Hepatocyte (in vitro differentiated cells): ENCODE measurements around the gene C11orf86. TPM values are rescaled to one million over a fixed set of nuclear protein-coding genes. Genes with fewer than 3 reads are reported as not detected.

Source experiments
- DNase-seq: peaks from one replicate; pipeline ENCODE4 v3.0.0-alpha.2; 2016; ENCODE audit warnings: low spot score
- H2AFZ ChIP-seq: fragments of 200-600 bp; sonication (generic); 2 replicates; pipeline ENCODE4 v1.6.0; 2016; ENCODE audit warnings: antibody characterized with exemption, mild to moderate bottlenecking
- H3K27ac ChIP-seq: fragments of 200-600 bp; sonication (generic); 2 replicates; pipeline ENCODE4 v1.5.1; 2016; ENCODE audit warnings: mild to moderate bottlenecking
- H3K27me3 ChIP-seq: fragments of 200-600 bp; sonication (generic); 2 replicates; pipeline ENCODE4 v1.6.1; 2016
- H3K36me3 ChIP-seq: fragments of 200-600 bp; sonication (generic); replicated peaks from 2 replicates; pipeline ENCODE4 v1.5.1; 2016; ENCODE audit warnings: low read depth; ENCODE audit not compliant: insufficient read depth
- H3K4me1 ChIP-seq: fragments of 200-600 bp; sonication (generic); 2 replicates; pipeline ENCODE4 v1.5.1; 2016; ENCODE audit warnings: mild to moderate bottlenecking, moderate library complexity; ENCODE audit not compliant: insufficient read depth
- H3K4me2 ChIP-seq: fragments of 200-600 bp; sonication (generic); 2 replicates; pipeline ENCODE4 v1.6.0; 2016
- H3K4me3 ChIP-seq: fragments of 200-600 bp; sonication (generic); 2 replicates; pipeline ENCODE4 v1.5.1; 2016; ENCODE audit warnings: mild to moderate bottlenecking
- H3K79me2 ChIP-seq: fragments of 200-600 bp; sonication (generic); 2 replicates; pipeline ENCODE4 v1.6.0; 2017; ENCODE audit warnings: mild to moderate bottlenecking
- H3K9me2 ChIP-seq: fragments of 200-600 bp; sonication (generic); replicated peaks from 2 replicates; pipeline ENCODE4 v1.6.0; 2017; ENCODE audit warnings: mild to moderate bottlenecking; ENCODE audit not compliant: insufficient read depth
- H3K9me3 ChIP-seq: fragments of 200-600 bp; sonication (generic); 2 replicates; pipeline ENCODE4 v1.5.1; 2016; ENCODE audit warnings: low read depth, mild to moderate bottlenecking
- H4K20me1 ChIP-seq: fragments of 200-600 bp; sonication (generic); 2 replicates; pipeline ENCODE4 v1.6.0; 2016; ENCODE audit warnings: mild to moderate bottlenecking; ENCODE audit not compliant: insufficient read depth, poor library complexity, severe bottlenecking
- CTCF ChIP-seq: fragments of 200-600 bp; sonication (generic); IDR thresholded peaks from 2 replicates; pipeline ENCODE4 v1.5.1; 2016; ENCODE audit warnings: antibody characterized with exemption, mild to moderate bottlenecking; ENCODE audit not compliant: poor library complexity
- EZH2 ChIP-seq: fragments of 200-600 bp; sonication (generic); IDR thresholded peaks from 2 replicates; pipeline ENCODE4 v1.6.1; 2016; ENCODE audit warnings: antibody characterized with exemption, mild to moderate bottlenecking, borderline replicate concordance
- EZH2phosphoT487 ChIP-seq: fragments of 200-600 bp; sonication (generic); IDR thresholded peaks from one replicate; pipeline ENCODE4 v1.6.1; 2018; ENCODE audit warnings: antibody characterized with exemption, mild to moderate bottlenecking, low read depth, moderate library complexity; ENCODE audit not compliant: unreplicated experiment, severe bottlenecking
- WGBS: methylation state at CpG from one replicate; pipeline ENCODE4 v1.1.6; 2016; ENCODE audit warnings: low lambda C conversion rate; ENCODE audit errors: missing lambda C conversion rate; 5-methylcytosine and 5-hydroxymethylcytosine counted together
- polyA plus RNA-seq: library from polyadenylated mRNA; unstranded; fragments of >200 nt; fragmentation: Nextera tagmentation; extraction: Ambion mirVana; gene quantifications from 2 replicates; pipeline ENCODE4 v1.2.1, GENCODE V29; 2016
- total RNA-seq: library from RNA; depleted of rRNA; stranded (reverse); fragments of >200 nt; gene quantifications from 2 replicates; pipeline ENCODE4 v1.2.3, GENCODE V29; 2014

C11orf86 gene
- total and polyA plus RNA-seq, 2 experiments from 2014 or later = 1.5 to 2.6 TPM

- H3K79me2 ChIP-seq = no peaks in the 10 kb centered on the region
- H4K20me1 ChIP-seq = no peaks in the 10 kb centered on the region
- TF ChIP-seq CTCF (no peak), EZH2phosphoT487 (no peak), EZH2 (no peak)
- no peak overlapping the region for H3K4me3 ChIP-seq
- no peak overlapping the region for H2AFZ ChIP-seq
- no peaks in the 10 kb centered on the region for H3K9me2 ChIP-seq
- H3K4me2 ChIP-seq = no peak overlapping the region
- no peak for DNase-seq
- no peaks in the 10 kb centered on the region for H3K36me3 ChIP-seq
- H3K9me3 ChIP-seq = no peaks in the 10 kb centered on the region
- H3K4me1 ChIP-seq = no peaks in the 10 kb centered on the region
- no peaks in the 10 kb centered on the region for H3K27me3 ChIP-seq
- H3K27ac ChIP-seq = no peak overlapping the region
- WGBS = 91% methylated on average over 8 of the region's 8 CpGs
Measured at GRCh38 chr11:66985508-66986177, 10.5 kb downstream of the C11orf86 start.

GRCh38 chr11:66986178-66986545 is 11.1 kb downstream of the C11orf86 start:
- Histone ChIP-seq H3K4me3 (no peak overlapping the region), H3K4me2 (no peak overlapping the region), H3K27me3 (no peaks in the 10 kb centered on the region), H3K36me3 (no peaks in the 10 kb centered on the region), H2AFZ (no peak overlapping the region), H3K4me1 (no peaks in the 10 kb centered on the region), H3K27ac (no peak overlapping the region), H3K9me2 (no peaks in the 10 kb centered on the region), H4K20me1 (no peaks in the 10 kb centered on the region), H3K9me3 (no peaks in the 10 kb centered on the region), H3K79me2 (no peaks in the 10 kb centered on the region)
- TF ChIP-seq EZH2 (no peak), CTCF (no peak), EZH2phosphoT487 (no peak)
- DNase-seq = no peak
- WGBS = 99% methylated on average over 5 of the region's 7 CpGs

- WGBS = 78% methylated on average over 5 of the region's 6 CpGs
- Histone ChIP-seq H3K27me3 (no peaks in the 10 kb centered on the region), H3K9me2 (no peaks in the 10 kb centered on the region), H3K4me3 (no peak overlapping the region), H3K4me1 (no peaks in the 10 kb centered on the region), H2AFZ (no peak overlapping the region), H3K36me3 (no peaks in the 10 kb centered on the region), H3K27ac (no peak overlapping the region), H3K79me2 (no peaks in the 10 kb centered on the region), H3K9me3 (no peaks in the 10 kb centered on the region), H3K4me2 (no peak overlapping the region), H4K20me1 (no peaks in the 10 kb centered on the region)
- DNase-seq = no peak
- TF ChIP-seq EZH2 (no peak), CTCF (no peak), EZH2phosphoT487 (no peak)
Measured at GRCh38 chr11:66987158-66987620, 12.1 kb downstream of the C11orf86 start.
